ENCODE results near the gene FAM3A. TPM values are rescaled to one million over a fixed set of nuclear protein-coding genes. Genes with fewer than 3 reads are reported as not detected.

FAM3A gene
- total and polyA plus RNA-seq, 2 experiments from 2014 or later, result 12.0 to 16.5 TPM

DNA sequence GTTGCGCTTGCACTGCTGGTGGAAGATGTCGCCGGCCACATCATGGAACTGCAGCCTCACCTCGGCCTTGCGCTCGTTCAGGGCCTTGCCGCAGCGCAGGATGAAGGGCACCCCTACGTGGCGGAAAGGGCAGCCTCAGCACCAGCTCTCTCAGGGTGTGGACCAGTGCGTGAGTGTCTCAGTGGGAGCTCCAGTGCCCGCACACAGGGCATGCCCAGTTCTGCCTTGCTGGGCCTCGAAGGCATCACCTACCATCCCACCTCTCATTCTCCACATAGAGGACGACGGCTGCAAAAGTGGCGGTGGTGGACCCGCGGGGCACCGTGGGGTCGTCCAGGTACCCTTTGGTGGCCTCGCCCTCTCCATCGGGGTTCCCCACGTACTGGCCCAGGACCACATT lies 16.7 kb upstream of the FAM3A start (continued):
- TF ChIP-seq ZNF114 (CRISPR knock-in tag; IDR thresholded peaks at IDR 0.05) (no peak), EZH2phosphoT487 (IDR thresholded peaks at IDR 0.05; ENCODE audit: unreplicated experiment) (no peak)
- TF ChIP-seq, protein P1, sequence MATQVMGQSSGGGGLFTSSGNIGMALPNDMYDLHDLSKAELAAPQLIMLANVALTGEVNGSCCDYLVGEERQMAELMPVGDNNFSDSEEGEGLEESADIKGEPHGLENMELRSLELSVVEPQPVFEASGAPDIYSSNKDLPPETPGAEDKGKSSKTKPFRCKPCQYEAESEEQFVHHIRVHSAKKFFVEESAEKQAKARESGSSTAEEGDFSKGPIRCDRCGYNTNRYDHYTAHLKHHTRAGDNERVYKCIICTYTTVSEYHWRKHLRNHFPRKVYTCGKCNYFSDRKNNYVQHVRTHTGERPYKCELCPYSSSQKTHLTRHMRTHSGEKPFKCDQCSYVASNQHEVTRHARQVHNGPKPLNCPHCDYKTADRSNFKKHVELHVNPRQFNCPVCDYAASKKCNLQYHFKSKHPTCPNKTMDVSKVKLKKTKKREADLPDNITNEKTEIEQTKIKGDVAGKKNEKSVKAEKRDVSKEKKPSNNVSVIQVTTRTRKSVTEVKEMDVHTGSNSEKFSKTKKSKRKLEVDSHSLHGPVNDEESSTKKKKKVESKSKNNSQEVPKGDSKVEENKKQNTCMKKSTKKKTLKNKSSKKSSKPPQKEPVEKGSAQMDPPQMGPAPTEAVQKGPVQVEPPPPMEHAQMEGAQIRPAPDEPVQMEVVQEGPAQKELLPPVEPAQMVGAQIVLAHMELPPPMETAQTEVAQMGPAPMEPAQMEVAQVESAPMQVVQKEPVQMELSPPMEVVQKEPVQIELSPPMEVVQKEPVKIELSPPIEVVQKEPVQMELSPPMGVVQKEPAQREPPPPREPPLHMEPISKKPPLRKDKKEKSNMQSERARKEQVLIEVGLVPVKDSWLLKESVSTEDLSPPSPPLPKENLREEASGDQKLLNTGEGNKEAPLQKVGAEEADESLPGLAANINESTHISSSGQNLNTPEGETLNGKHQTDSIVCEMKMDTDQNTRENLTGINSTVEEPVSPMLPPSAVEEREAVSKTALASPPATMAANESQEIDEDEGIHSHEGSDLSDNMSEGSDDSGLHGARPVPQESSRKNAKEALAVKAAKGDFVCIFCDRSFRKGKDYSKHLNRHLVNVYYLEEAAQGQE (IDR thresholded peaks at IDR 0.05; ENCODE audit: unreplicated experiment), result no peak

DNA sequence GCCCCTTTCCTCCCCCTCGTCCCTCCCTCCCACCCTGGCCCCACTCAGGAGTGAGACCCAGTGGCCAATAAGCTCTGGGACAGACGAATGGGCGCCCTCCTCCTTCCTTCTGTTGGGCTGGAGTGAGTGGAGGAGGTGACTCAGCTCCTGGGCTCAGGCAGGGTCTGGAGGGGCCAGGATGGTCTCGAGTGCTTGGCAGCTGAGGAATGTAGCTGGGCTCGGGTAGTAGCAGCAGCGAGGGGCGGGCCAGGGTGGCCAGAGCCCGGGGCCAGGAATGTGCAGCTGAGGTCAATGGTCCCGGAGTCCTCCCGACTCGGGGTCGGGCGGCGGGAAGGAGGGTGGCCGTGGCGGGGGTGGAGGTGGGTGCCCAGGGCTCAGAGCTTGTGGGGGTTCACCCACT lies 15.6 kb upstream of the FAM3A start:
- no peak overlapping the region for H2AFZ ChIP-seq
- Mint-ChIP-seq H3K36me3 (ENCODE audit: low read depth) (peaks cover 24% of the 10 kb centered on the region; the same call in 2 of the 3 replicates), H3K9me3 (no peaks in the 10 kb centered on the region), H3K4me1 (peaks cover 3% of the 10 kb centered on the region; the same call in 2 of the 3 replicates), H3K27ac (no peak overlapping the region), H3K4me3 (no peak overlapping the region), H3K27me3 (ENCODE audit: insufficient read depth, low read depth, poor library complexity) (peaks cover 17% of the 10 kb centered on the region)
- H3K4me3 ChIP-seq, result no peak overlapping the region
- no peaks in the 10 kb centered on the region; the same call in 1 of the 2 replicates for H3K36me3 ChIP-seq (ENCODE audit: insufficient read depth)
- no peaks in the 10 kb centered on the region for H3K9me2 ChIP-seq (ENCODE audit: insufficient read depth)
- H3K4me1 ChIP-seq (ENCODE audit: insufficient read depth), result no peaks in the 10 kb centered on the region
- no peak overlapping the region for H3K27ac ChIP-seq (ENCODE audit: low read depth)
- no peak for TF ChIP-seq ZNF114 (CRISPR knock-in tag; IDR thresholded peaks at IDR 0.05)
- no peak for TF ChIP-seq EZH2phosphoT487 (IDR thresholded peaks at IDR 0.05; ENCODE audit: unreplicated experiment)
- no peak for TF ChIP-seq EZH2 (IDR thresholded peaks at IDR 0.05; ENCODE audit: low read depth, unreplicated experiment)
- H3K79me2 ChIP-seq (replicated peaks; ENCODE audit: insufficient read depth), result no peaks in the 10 kb centered on the region
- no peak for ATAC-seq
- no peak for DNase-seq (ENCODE audit: low spot score)
- no peak overlapping the region for H3K4me2 ChIP-seq
- no peaks in the 10 kb centered on the region for H4K20me1 ChIP-seq (replicated peaks; ENCODE audit: insufficient read depth)
- H3K27me3 ChIP-seq (ENCODE audit: insufficient read depth), result no peaks in the 10 kb centered on the region
- H3F3A ChIP-seq (replicated peaks; ENCODE audit: low read depth), result no peaks in the 10 kb centered on the region

DNA sequence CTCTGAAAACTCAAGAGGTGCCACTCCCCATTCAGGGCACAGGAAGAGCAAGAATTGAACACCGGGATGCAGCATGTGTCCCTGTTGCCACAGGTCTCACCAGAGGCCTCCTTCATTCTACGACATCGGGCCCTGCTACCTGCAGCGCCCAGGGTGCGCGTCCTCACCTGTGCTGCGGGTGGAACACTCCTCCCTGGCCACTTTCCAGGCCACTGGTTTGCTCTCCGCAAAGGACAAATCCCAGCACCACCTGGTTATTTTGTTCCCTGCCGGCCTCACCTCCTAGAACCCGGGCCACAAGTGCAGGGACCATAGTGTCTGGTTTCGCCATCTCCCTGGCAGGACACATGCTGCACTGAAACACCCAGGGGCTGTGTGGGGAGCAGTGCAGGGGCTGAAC lies 14.3 kb upstream of the FAM3A start:
- Histone ChIP-seq H3K36me3 (ENCODE audit: insufficient read depth) (no peaks in the 10 kb centered on the region; the same call in 1 of the 2 replicates), H3K4me2 (no peak overlapping the region), H3K27ac (ENCODE audit: low read depth) (no peak overlapping the region), H3K9me2 (ENCODE audit: insufficient read depth) (no peaks in the 10 kb centered on the region), H4K20me1 (replicated peaks; ENCODE audit: insufficient read depth) (no peaks in the 10 kb centered on the region), H3F3A (replicated peaks; ENCODE audit: low read depth) (no peaks in the 10 kb centered on the region), H3K4me1 (ENCODE audit: insufficient read depth) (no peaks in the 10 kb centered on the region), H3K4me3 (no peak overlapping the region), H3K79me2 (replicated peaks; ENCODE audit: insufficient read depth) (no peaks in the 10 kb centered on the region), H2AFZ (no peak overlapping the region), H3K27me3 (ENCODE audit: insufficient read depth) (peaks cover 9% of the 10 kb centered on the region)
- Mint-ChIP-seq H3K27ac (no peak overlapping the region), H3K36me3 (ENCODE audit: low read depth) (peaks cover 20% of the 10 kb centered on the region; the same call in 2 of the 3 replicates), H3K4me3 (no peak overlapping the region), H3K9me3 (0 out of 3 replicates have a peak, but pooled peaks cover 3% of the 10 kb centered on the region), H3K4me1 (peaks cover 3% of the 10 kb centered on the region), H3K27me3 (ENCODE audit: insufficient read depth, low read depth, poor library complexity) (peaks cover 27% of the 10 kb centered on the region)
- DNase-seq (ENCODE audit: low spot score) (peak; percentile 11), ATAC-seq (no peak)
- TF ChIP-seq, protein P2, sequence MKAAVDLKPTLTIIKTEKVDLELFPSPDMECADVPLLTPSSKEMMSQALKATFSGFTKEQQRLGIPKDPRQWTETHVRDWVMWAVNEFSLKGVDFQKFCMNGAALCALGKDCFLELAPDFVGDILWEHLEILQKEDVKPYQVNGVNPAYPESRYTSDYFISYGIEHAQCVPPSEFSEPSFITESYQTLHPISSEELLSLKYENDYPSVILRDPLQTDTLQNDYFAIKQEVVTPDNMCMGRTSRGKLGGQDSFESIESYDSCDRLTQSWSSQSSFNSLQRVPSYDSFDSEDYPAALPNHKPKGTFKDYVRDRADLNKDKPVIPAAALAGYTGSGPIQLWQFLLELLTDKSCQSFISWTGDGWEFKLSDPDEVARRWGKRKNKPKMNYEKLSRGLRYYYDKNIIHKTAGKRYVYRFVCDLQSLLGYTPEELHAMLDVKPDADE (IDR thresholded peaks at IDR 0.05), result no peak
- TF ChIP-seq EZH2phosphoT487 (IDR thresholded peaks at IDR 0.05; ENCODE audit: unreplicated experiment), result no peak
- no peak for TF ChIP-seq EZH2 (IDR thresholded peaks at IDR 0.05; ENCODE audit: low read depth, unreplicated experiment)
- TF ChIP-seq CREB1 (CRISPR knock-in tag; IDR thresholded peaks at IDR 0.05; ENCODE audit: low read depth), result no peak
- TF ChIP-seq, protein P1 (IDR thresholded peaks at IDR 0.05; ENCODE audit: unreplicated experiment), result no peak

Data from GM23338 (cell line).